Keratinocyte (primary cell): ENCODE results near the gene PLCZ1. TPM values are rescaled to one million over a fixed set of nuclear protein-coding genes. Genes with fewer than 3 reads are reported as not detected.

Source experiments
- DNase-seq: peaks from one replicate; pipeline ENCODE4 v3.0.0-alpha.2; 2011; ENCODE audit warnings: low read depth, missing footprints, low spot score
- FAIRE-seq: peaks from 2 replicates; lab custom pipeline; 2011; peaks lifted over from hg19 to GRCh38; lab: Jason Lieb, UNC
- H2AFZ ChIP-seq: 2 replicates; pipeline ENCODE4 v1.6.0; 2012; ENCODE audit warnings: low read length, control low read depth, inconsistent platforms; ENCODE audit not compliant: control insufficient read depth
- H3K27ac ChIP-seq: 2 replicates; pipeline ENCODE4 v1.5.1; 2011; ENCODE audit warnings: low read length; ENCODE audit not compliant: control insufficient read depth, insufficient read depth
- H3K27me3 ChIP-seq: 3 replicates; pipeline ENCODE4 v1.6.0; 2011; ENCODE audit warnings: low read length; ENCODE audit not compliant: control insufficient read depth, insufficient read depth; ENCODE audit errors: extremely low read depth
- H3K36me3 ChIP-seq, 2 experiments: 2 replicates in 1 of 2; 3 replicates in 1 of 2; pipeline ENCODE4 v1.5.1; 2011; ENCODE audit warnings: low read length in 2 of 2, mild to moderate bottlenecking in 1 of 2; ENCODE audit not compliant: control insufficient read depth in 2 of 2, insufficient read depth in 2 of 2; ENCODE audit errors: extremely low read depth in 1 of 2
- H3K4me1 ChIP-seq: 3 replicates; pipeline ENCODE4 v1.5.1; 2011; ENCODE audit warnings: low read length; ENCODE audit not compliant: control insufficient read depth, insufficient read depth; ENCODE audit errors: extremely low read depth
- H3K4me2 ChIP-seq: 3 replicates; pipeline ENCODE4 v1.6.0; 2011; ENCODE audit warnings: low read depth, low read length; ENCODE audit not compliant: control insufficient read depth, insufficient read depth; ENCODE audit errors: extremely low read depth
- H3K4me3 ChIP-seq, 3 experiments: fragments of 200-600 bp in 1 of 3; sonication (generic) in 1 of 3; 2 replicates in 2 of 3; 3 replicates in 1 of 3; pipeline ENCODE4 v1.5.1; 2011 to 2016; ENCODE audit warnings: low read length in 3 of 3, mild to moderate bottlenecking in 3 of 3, control low read depth in 2 of 3, inconsistent platforms in 1 of 3, low read depth in 1 of 3, mixed read lengths in 1 of 3, mixed run types in 1 of 3, moderate library complexity in 1 of 3; ENCODE audit not compliant: control insufficient read depth in 2 of 3, insufficient read depth in 2 of 3; ENCODE audit errors: extremely low read depth in 1 of 3
- H3K79me2 ChIP-seq: 2 replicates; pipeline ENCODE4 v1.6.0; 2012; ENCODE audit warnings: low read length; ENCODE audit not compliant: control insufficient read depth, insufficient read depth
- H3K9ac ChIP-seq: 3 replicates; pipeline ENCODE4 v1.6.0; 2011; ENCODE audit warnings: low read length; ENCODE audit not compliant: control insufficient read depth, insufficient read depth; ENCODE audit errors: extremely low read depth
- H3K9me1 ChIP-seq: 3 replicates; pipeline ENCODE4 v1.6.0; 2011; ENCODE audit warnings: low read length; ENCODE audit not compliant: control insufficient read depth, insufficient read depth; ENCODE audit errors: extremely low read depth
- H3K9me3 ChIP-seq: 2 replicates; pipeline ENCODE4 v1.5.1; 2012; ENCODE audit warnings: low read depth, low read length; ENCODE audit not compliant: control insufficient read depth
- H4K20me1 ChIP-seq: 3 replicates; pipeline ENCODE4 v1.6.0; 2011; ENCODE audit warnings: low read length; ENCODE audit not compliant: control insufficient read depth, insufficient read depth; ENCODE audit errors: extremely low read depth
- EZH2 ChIP-seq: IDR thresholded peaks from one replicate; pipeline ENCODE4 v1.6.1; 2012; ENCODE audit warnings: inconsistent platforms, mild to moderate bottlenecking, low read length, moderate library complexity
- dilution Hi-C: fragments of 300-500 bp; cut with MboI; formaldehyde crosslinking; loops from one replicate; pipeline ENCODE4 v1.7.0; 2020; ENCODE audit warnings: low sequenced_read_pairs; ENCODE audit not compliant: extremely low pct_ligation_motif_present
- polyA plus RNA-seq, 5 experiments: library from polyadenylated mRNA; depleted of rRNA in 3 of 5; stranded (reverse) in 3 of 5; stranded (forward) in 1 of 5; unstranded in 1 of 5; fragments of >200 nt; gene quantifications; 1 replicate in 1 of 5; 2 replicates in 3 of 5; 3 replicates in 1 of 5; pipeline versions ENCODE4 v1.2.1 to v1.2.3, GENCODE V29; 2011 to 2012; ENCODE audit warnings: missing spikeins in 2 of 5, low read depth in 1 of 5, low replicate concordance in 1 of 5
- TF ChIP-seq, protein P1 (sequence below), 3 experiments: IDR thresholded peaks in 1 of 3; conservative IDR thresholded peaks in 1 of 3; optimal IDR thresholded peaks in 1 of 3; 2 replicates in 2 of 3; 3 replicates in 1 of 3; pipeline versions ENCODE3 to v1.5.1; 2011; ENCODE audit warnings: low read length in 3 of 3, mild to moderate bottlenecking in 3 of 3, moderate library complexity in 2 of 3, control low read depth in 1 of 3, inconsistent platforms in 1 of 3; ENCODE audit not compliant: insufficient read depth in 2 of 3; ENCODE audit errors: extremely low read depth in 1 of 3

The PLCZ1 gene
- polyA plus RNA-seq, 1 donor (not counting 4 experiments of a cell fraction or from before 2014, with no cell fraction given), result 0.62 TPM

DNA sequence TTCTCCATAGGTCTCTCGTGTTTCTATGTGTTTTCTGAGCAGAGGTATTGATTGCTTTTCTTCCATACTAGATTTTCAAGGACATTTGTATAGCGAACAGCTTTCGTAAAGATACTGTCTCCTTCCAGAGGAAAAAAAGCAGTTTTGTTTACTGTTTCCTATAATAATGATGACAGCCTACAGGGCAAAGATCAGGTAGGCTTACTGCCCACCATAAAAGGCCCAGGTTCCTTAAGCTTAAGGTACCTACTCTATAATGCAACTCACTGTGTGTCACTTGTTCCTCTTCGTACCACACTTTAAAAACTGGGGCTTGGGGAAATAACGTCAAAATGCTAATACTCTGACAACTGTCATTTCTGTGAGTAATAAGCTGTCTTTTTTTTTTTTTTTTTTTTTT, 6.7 kb downstream of the PLCZ1 start:
- Histone ChIP-seq H3K27ac (no peak overlapping the region), H3K9ac (no peak overlapping the region), H3K4me1 (no peaks in the 10 kb centered on the region), H2AFZ (no peak overlapping the region), H3K79me2 (no peaks in the 10 kb centered on the region), H3K36me3 (no peaks in the 10 kb centered on the region), H3K4me3 (no peak overlapping the region), H3K9me3 (no peaks in the 10 kb centered on the region), H3K9me1 (no peaks in the 10 kb centered on the region), H3K27me3 (no peaks in the 10 kb centered on the region), H4K20me1 (no peaks in the 10 kb centered on the region), H3K4me2 (no peak overlapping the region)
- DNase-seq (no peak), FAIRE-seq (no peak)
- TF ChIP-seq EZH2, result no peak
- TF ChIP-seq, protein P1, sequence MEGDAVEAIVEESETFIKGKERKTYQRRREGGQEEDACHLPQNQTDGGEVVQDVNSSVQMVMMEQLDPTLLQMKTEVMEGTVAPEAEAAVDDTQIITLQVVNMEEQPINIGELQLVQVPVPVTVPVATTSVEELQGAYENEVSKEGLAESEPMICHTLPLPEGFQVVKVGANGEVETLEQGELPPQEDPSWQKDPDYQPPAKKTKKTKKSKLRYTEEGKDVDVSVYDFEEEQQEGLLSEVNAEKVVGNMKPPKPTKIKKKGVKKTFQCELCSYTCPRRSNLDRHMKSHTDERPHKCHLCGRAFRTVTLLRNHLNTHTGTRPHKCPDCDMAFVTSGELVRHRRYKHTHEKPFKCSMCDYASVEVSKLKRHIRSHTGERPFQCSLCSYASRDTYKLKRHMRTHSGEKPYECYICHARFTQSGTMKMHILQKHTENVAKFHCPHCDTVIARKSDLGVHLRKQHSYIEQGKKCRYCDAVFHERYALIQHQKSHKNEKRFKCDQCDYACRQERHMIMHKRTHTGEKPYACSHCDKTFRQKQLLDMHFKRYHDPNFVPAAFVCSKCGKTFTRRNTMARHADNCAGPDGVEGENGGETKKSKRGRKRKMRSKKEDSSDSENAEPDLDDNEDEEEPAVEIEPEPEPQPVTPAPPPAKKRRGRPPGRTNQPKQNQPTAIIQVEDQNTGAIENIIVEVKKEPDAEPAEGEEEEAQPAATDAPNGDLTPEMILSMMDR (optimal IDR thresholded peaks at IDR 0.05 in 1 of 3, IDR thresholded peaks at IDR 0.05 in 1 of 3, conservative IDR thresholded peaks at IDR 0.05 in 1 of 3; ENCODE audit: extremely low read depth in 1 of 3, insufficient read depth in 2 of 3, low read length in 3 of 3), result no peak
- dilution Hi-C loops, result no loop called here

DNA sequence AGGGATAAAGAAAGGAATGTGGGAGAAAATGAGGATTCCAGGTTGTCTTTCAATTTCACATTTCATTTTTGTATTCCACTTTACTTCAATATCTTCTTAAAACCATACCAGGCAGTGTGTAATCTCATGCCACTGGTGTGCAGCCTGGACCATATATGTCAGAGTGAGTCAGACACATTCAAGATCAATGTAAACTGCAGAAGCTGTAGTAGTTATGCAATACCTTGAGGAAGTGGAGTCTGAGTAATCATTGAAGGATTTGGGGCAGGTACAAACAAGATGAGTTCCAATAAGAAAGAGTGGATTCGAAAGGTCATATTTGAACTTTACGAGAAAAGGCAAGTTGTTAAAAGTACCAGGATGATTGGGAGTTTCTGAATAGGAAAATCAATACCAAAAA, 14.1 kb downstream of the PLCZ1 start:
- Histone ChIP-seq H3K9me3 (no peaks in the 10 kb centered on the region), H3K27ac (peak overlapping the region; percentile 73)
- peak; percentile 89 for DNase-seq

More for the DNA sequence above, 14.1 kb downstream of the PLCZ1 start:
- TF ChIP-seq EZH2, result no peak
- TF ChIP-seq, protein P1 (optimal IDR thresholded peaks at IDR 0.05 in 1 of 3, IDR thresholded peaks at IDR 0.05 in 1 of 3, conservative IDR thresholded peaks at IDR 0.05 in 1 of 3; ENCODE audit: extremely low read depth in 1 of 3, insufficient read depth in 2 of 3, low read length in 3 of 3), result no peak
- Histone ChIP-seq H3K9ac (peak overlapping the region; percentile 19), H3K36me3 (no peaks in the 10 kb centered on the region), H3K4me2 (peak overlapping the region; percentile 66), H3K4me3 (peak overlapping the region in 2 of 3 experiments; percentile 43 to 47), H3K4me1 (peaks cover 30% of the 10 kb centered on the region), H4K20me1 (no peaks in the 10 kb centered on the region), H2AFZ (peak overlapping the region; percentile 83), H3K9me1 (no peaks in the 10 kb centered on the region), H3K27me3 (no peaks in the 10 kb centered on the region), H3K79me2 (no peaks in the 10 kb centered on the region)
- dilution Hi-C loops, result no loop called here
- FAIRE-seq, result peak; percentile 95
